VCaP (cell line): ENCODE data around the gene ABCC3.
"Not testable (repeated sequence)": the region's sequence is repeated elsewhere in the genome, so short reads cannot be mapped to it uniquely, and the experiment has no call there.

Experiments used
- H3K27ac ChIP-seq: fragments of 450-650 bp; 2 replicates; pipeline ENCODE4 v1.5.1; 2017
- CTCF ChIP-seq: fragments of 450-650 bp; conservative IDR thresholded peaks from 2 replicates; pipeline ENCODE4 v1.5.1; 2017; ENCODE audit warnings: mild to moderate bottlenecking, moderate library complexity

Gene ABCC3

GRCh38 chr17:50722746-50723145, 88.1 kb downstream of the ABCC3 start:
- peak overlapping the region; percentile 99 for H3K27ac ChIP-seq
- TF ChIP-seq CTCF, result no peak

GRCh38 chr17:50724622-50725021, 89.9 kb downstream of the ABCC3 start:
- H3K27ac ChIP-seq, result not testable (repeated sequence)

GRCh38 chr17:50725769-50726655, 91.3 kb downstream of the ABCC3 start:
- TF ChIP-seq CTCF, result no peak
- no peak overlapping the region for H3K27ac ChIP-seq

GRCh38 chr17:50728112-50728429, 93.4 kb downstream of the ABCC3 start:
- no peak overlapping the region for H3K27ac ChIP-seq
- no peak for TF ChIP-seq CTCF

- H3K27ac ChIP-seq, result no peak overlapping the region
- no peak for TF ChIP-seq CTCF
Observed at GRCh38 chr17:50728881-50729765, 94.4 kb downstream of the ABCC3 start.

GRCh38 chr17:50731575-50732460, 97.1 kb downstream of the ABCC3 start:
- 0 out of 2 replicates have a peak overlapping the region, but pooled peaks have one; percentile 4 for H3K27ac ChIP-seq
- no peak for TF ChIP-seq CTCF

- no peak for TF ChIP-seq CTCF
- H3K27ac ChIP-seq, result no peak overlapping the region
Observed at GRCh38 chr17:50735287-50735686, 100.6 kb downstream of the ABCC3 start.
